ENCODE results near the gene R3HDM2. TPM values are rescaled to one million over a fixed set of nuclear protein-coding genes. Genes with fewer than 3 reads are reported as not detected.

R3HDM2 gene
- total and polyA plus RNA-seq, 3 experiments from 2014 or later: 15.1 to 36.8 (median 28.2) TPM

- peaks cover 48% of the 10 kb centered on the region for H3K36me3 ChIP-seq (ENCODE audit: insufficient read depth, low read length)
- peaks cover 40 to 61% (median 46%) of the 10 kb centered on the region in 3 donors for H3K4me1 Mint-ChIP-seq
- H3K4me1 ChIP-seq (ENCODE audit: insufficient read depth, low read length): peaks cover 56% of the 10 kb centered on the region
- POLR2A ChIA-PET: interaction anchor here (1.0 kb wide), 1 partner anchor 11 kb away, joined by 4 read pairs; no protein-coding TSS in a partner anchor
- no peaks in the 10 kb centered on the region for H3K27me3 Mint-ChIP-seq
- H3K9me3 ChIP-seq (ENCODE audit: low read length): no peaks in the 10 kb centered on the region
- peaks cover 0 to 2% (median 0%) of the 10 kb centered on the region in 5 donors for H3K9me3 Mint-ChIP-seq
- H3K27ac ChIP-seq (ENCODE audit: low read depth, low read length): no peak overlapping the region
- H3K4me3 Mint-ChIP-seq: no peak overlapping the region
- CTCF ChIA-PET: interaction anchor here (0.7 to 1.8 kb wide), 4 partner anchors 8 to 14 kb away, joined by 3 to 9 read pairs (median 5); partner anchors contain the start of gene GLI1
- peaks cover 9 to 80% (median 26%) of the 10 kb centered on the region in 3 donors for H3K36me3 Mint-ChIP-seq
- H3K4me3 ChIP-seq (ENCODE audit: low read length): no peak overlapping the region
- peak overlapping the region in 6 of 8 donors; percentile 17 to 94 (median 62) for H3K27ac Mint-ChIP-seq
- H3K27me3 ChIP-seq (ENCODE audit: insufficient read depth, low read length, poor library complexity, severe bottlenecking): no peaks in the 10 kb centered on the region
- no peak for DNase-seq
Measured at GRCh38 chr12:57470970-57471656, 40.3 kb upstream of the R3HDM2 start.

- Histone ChIP-seq H3K4me3 (ENCODE audit: low read length) (no peak overlapping the region), H3K9me3 (ENCODE audit: low read length) (no peaks in the 10 kb centered on the region), H3K27ac (ENCODE audit: low read depth, low read length) (no peak overlapping the region), H3K36me3 (ENCODE audit: insufficient read depth, low read length) (peaks cover 48% of the 10 kb centered on the region), H3K4me1 (ENCODE audit: insufficient read depth, low read length) (peaks cover 49% of the 10 kb centered on the region), H3K27me3 (ENCODE audit: insufficient read depth, low read length, poor library complexity, severe bottlenecking) (no peaks in the 10 kb centered on the region)
- H3K4me3 Mint-ChIP-seq: no peak overlapping the region
- no peak overlapping the region for H3K27ac Mint-ChIP-seq
- no peak for DNase-seq
- H3K9me3 Mint-ChIP-seq: peaks cover 0 to 2% (median 0%) of the 10 kb centered on the region in 5 donors
- peaks cover 39 to 54% (median 40%) of the 10 kb centered on the region in 3 donors for H3K4me1 Mint-ChIP-seq
- ChIA-PET POLR2A (interaction anchor here (1.0 kb wide), 1 partner anchor 10 kb away, joined by 4 read pairs; no protein-coding TSS in a partner anchor), CTCF (interaction anchor here (1.8 to 1.9 kb wide), 2 partner anchors 10 to 11 kb away, joined by 7 to 9 read pairs; partner anchors contain the start of gene GLI1)
- no peaks in the 10 kb centered on the region for H3K27me3 Mint-ChIP-seq
- H3K36me3 Mint-ChIP-seq: peaks cover 9 to 74% (median 25%) of the 10 kb centered on the region in 3 donors
Measured at GRCh38 chr12:57470286-57470969, 39.6 kb upstream of the R3HDM2 start.

GRCh38 chr12:57469296-57470164, 38.7 kb upstream of the R3HDM2 start:
- no peak overlapping the region for H3K4me3 Mint-ChIP-seq
- H3K36me3 Mint-ChIP-seq: peaks cover 8 to 68% (median 22%) of the 10 kb centered on the region in 3 donors

GRCh38 chr12:57467915-57468314, 37.1 kb upstream of the R3HDM2 start:
- Mint-ChIP-seq H3K36me3 (peaks cover 0 to 54% (median 11%) of the 10 kb centered on the region in 3 donors), H3K4me1 (peaks cover 21 to 40% (median 21%) of the 10 kb centered on the region in 3 donors), H3K4me3 (no peak overlapping the region), H3K9me3 (peaks cover 0 to 2% (median 0%) of the 10 kb centered on the region in 5 donors), H3K27ac (peak overlapping the region in 5 of 8 donors; percentile 0 to 87 (median 72)), H3K27me3 (peaks cover 0 to 2% of the 10 kb centered on the region in 2 donors)
- H3K4me3 ChIP-seq (ENCODE audit: low read length): no peak overlapping the region
- peaks cover 29% of the 10 kb centered on the region for H3K36me3 ChIP-seq (ENCODE audit: insufficient read depth, low read length)
- CTCF ChIA-PET: no interaction called here
- H3K9me3 ChIP-seq (ENCODE audit: low read length): no peaks in the 10 kb centered on the region
- H3K27ac ChIP-seq (ENCODE audit: low read depth, low read length): no peak overlapping the region
- DNase-seq: no peak
- POLR2A ChIA-PET: no interaction called here
- no peaks in the 10 kb centered on the region for H3K27me3 ChIP-seq (ENCODE audit: insufficient read depth, low read length, poor library complexity, severe bottlenecking)
- peaks cover 27% of the 10 kb centered on the region for H3K4me1 ChIP-seq (ENCODE audit: insufficient read depth, low read length)

More at GRCh38 chr12:57469296-57470164, 38.7 kb upstream of the R3HDM2 start:
- Mint-ChIP-seq H3K27me3 (no peaks in the 10 kb centered on the region), H3K4me1 (peaks cover 34 to 51% (median 34%) of the 10 kb centered on the region in 3 donors), H3K9me3 (peaks cover 0 to 2% (median 0%) of the 10 kb centered on the region in 5 donors), H3K27ac (peak overlapping the region in 6 of 8 donors; percentile 14 to 75 (median 47))
- DNase-seq: no peak
- Histone ChIP-seq H3K36me3 (ENCODE audit: insufficient read depth, low read length) (peaks cover 42% of the 10 kb centered on the region), H3K27ac (ENCODE audit: low read depth, low read length) (no peak overlapping the region), H3K27me3 (ENCODE audit: insufficient read depth, low read length, poor library complexity, severe bottlenecking) (no peaks in the 10 kb centered on the region), H3K4me1 (ENCODE audit: insufficient read depth, low read length) (peaks cover 40% of the 10 kb centered on the region), H3K9me3 (ENCODE audit: low read length) (no peaks in the 10 kb centered on the region), H3K4me3 (ENCODE audit: low read length) (no peak overlapping the region)
- POLR2A ChIA-PET: no interaction called here
- CTCF ChIA-PET: interaction anchor here (1.8 to 1.9 kb wide), 2 partner anchors 9 to 11 kb away, joined by 7 to 9 read pairs; partner anchors contain the start of gene GLI1

GRCh38 chr12:57467212-57467874, 36.5 kb upstream of the R3HDM2 start:
- H3K9me3 Mint-ChIP-seq: peaks cover 0 to 2% (median 0%) of the 10 kb centered on the region in 5 donors
- Histone ChIP-seq H3K36me3 (ENCODE audit: insufficient read depth, low read length) (peaks cover 23% of the 10 kb centered on the region), H3K27me3 (ENCODE audit: insufficient read depth, low read length, poor library complexity, severe bottlenecking) (no peaks in the 10 kb centered on the region), H3K4me3 (ENCODE audit: low read length) (no peak overlapping the region), H3K27ac (ENCODE audit: low read depth, low read length) (no peak overlapping the region), H3K4me1 (ENCODE audit: insufficient read depth, low read length) (peaks cover 27% of the 10 kb centered on the region), H3K9me3 (ENCODE audit: low read length) (no peaks in the 10 kb centered on the region)
- ChIA-PET CTCF (no interaction called here), POLR2A (no interaction called here)
- peak overlapping the region in 1 of 7 donors; percentile 40 for H3K4me3 Mint-ChIP-seq
- peaks cover 6% of the 10 kb centered on the region in 2 donors for H3K27me3 Mint-ChIP-seq
- H3K27ac Mint-ChIP-seq: peak overlapping the region in 5 of 8 donors; percentile 51 to 87 (median 72)
- H3K36me3 Mint-ChIP-seq: peaks cover 0 to 51% (median 9%) of the 10 kb centered on the region in 3 donors
- DNase-seq: no peak
- peaks cover 21 to 40% (median 22%) of the 10 kb centered on the region in 3 donors for H3K4me1 Mint-ChIP-seq

- Mint-ChIP-seq H3K4me1 (peaks cover 21 to 38% (median 24%) of the 10 kb centered on the region in 3 donors), H3K27ac (peak overlapping the region in 4 of 8 donors; percentile 29 to 70 (median 62)), H3K9me3 (peaks cover 0 to 2% (median 0%) of the 10 kb centered on the region in 5 donors), H3K27me3 (peaks cover 6 to 13% of the 10 kb centered on the region in 2 donors), H3K36me3 (peaks cover 0 to 39% (median 9%) of the 10 kb centered on the region in 3 donors), H3K4me3 (no peak overlapping the region)
- Histone ChIP-seq H3K4me1 (ENCODE audit: insufficient read depth, low read length) (peaks cover 24% of the 10 kb centered on the region), H3K27ac (ENCODE audit: low read depth, low read length) (no peak overlapping the region), H3K4me3 (ENCODE audit: low read length) (no peak overlapping the region), H3K9me3 (ENCODE audit: low read length) (no peaks in the 10 kb centered on the region), H3K36me3 (ENCODE audit: insufficient read depth, low read length) (peaks cover 9% of the 10 kb centered on the region), H3K27me3 (ENCODE audit: insufficient read depth, low read length, poor library complexity, severe bottlenecking) (peaks cover 4% of the 10 kb centered on the region)
- no peak for DNase-seq
- CTCF ChIA-PET: interaction anchor here (1.1 to 1.4 kb wide), 2 partner anchors 10 to 21 kb away, joined by 3 to 5 read pairs; no protein-coding TSS in a partner anchor
- POLR2A ChIA-PET: interaction anchor here (1.5 kb wide), 1 partner anchor 11 kb away, joined by 3 read pairs; no protein-coding TSS in a partner anchor
Measured at GRCh38 chr12:57465747-57466505, 35.1 kb upstream of the R3HDM2 start.
